Measurements from ENCODE around the gene TAS2R41.

TAS2R41 gene

DNA sequence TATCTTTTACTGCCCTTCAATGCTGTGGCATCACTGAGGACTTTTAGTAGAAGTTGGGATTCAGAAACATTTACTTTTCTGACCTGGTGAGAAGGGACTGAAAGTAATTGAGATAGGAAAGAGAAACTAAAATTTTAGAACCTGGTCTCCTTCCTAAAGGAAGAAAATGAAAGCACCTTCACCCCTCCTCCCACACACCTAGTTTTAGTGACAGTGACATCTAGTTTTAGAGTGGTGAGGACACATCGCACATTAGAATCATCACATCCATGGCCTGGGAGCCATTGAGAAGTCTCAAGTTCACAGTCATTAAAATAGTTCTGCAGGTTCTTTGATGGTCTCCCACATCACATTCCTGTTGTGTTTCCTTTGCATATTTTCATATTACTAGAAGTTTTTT lies 16.1 kb downstream of the TAS2R41 start:
- Histone ChIP-seq H3K9me3 (ENCODE audit: control insufficient read depth, insufficient read depth, low read depth, low read length) (no peaks in the 10 kb centered on the region), H3K4me3 (ENCODE audit: low read depth, low read length) (no peak overlapping the region), H3K9ac (ENCODE audit: low read length) (no peak overlapping the region), H3K27me3 (ENCODE audit: control insufficient read depth, insufficient read depth, low read length) (no peaks in the 10 kb centered on the region), H3K36me3 (ENCODE audit: control insufficient read depth, insufficient read depth, low read length) (no peaks in the 10 kb centered on the region), H3K4me1 (ENCODE audit: control insufficient read depth, insufficient read depth, low read length) (peaks cover 4% of the 10 kb centered on the region), H3K27ac (ENCODE audit: low read depth, low read length) (no peak overlapping the region)

DNA sequence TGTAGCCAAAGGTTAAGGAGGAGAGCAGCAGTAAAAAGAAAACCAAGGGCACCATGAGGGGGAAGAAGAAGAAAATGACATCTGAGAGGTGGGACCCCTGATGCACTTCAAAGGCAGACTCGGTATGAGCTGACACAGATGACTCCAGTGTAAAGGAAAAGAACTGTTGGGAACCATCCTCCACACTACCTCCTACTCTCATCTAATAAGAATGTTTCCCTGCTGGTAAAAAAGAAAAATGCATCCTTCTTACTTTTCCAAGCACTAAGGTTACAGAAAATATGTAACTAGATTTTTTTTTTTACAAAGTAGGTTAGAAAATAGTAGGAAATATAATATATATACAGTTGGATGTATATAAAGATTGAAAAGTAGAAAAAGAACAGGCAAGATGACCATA lies 16.9 kb downstream of the TAS2R41 start:
- Histone ChIP-seq H3K4me1 (ENCODE audit: control insufficient read depth, insufficient read depth, low read length) (peaks cover 4% of the 10 kb centered on the region), H3K27me3 (ENCODE audit: control insufficient read depth, insufficient read depth, low read length) (no peaks in the 10 kb centered on the region), H3K4me3 (ENCODE audit: low read depth, low read length) (no peak overlapping the region), H3K27ac (ENCODE audit: low read depth, low read length) (no peak overlapping the region), H3K9ac (ENCODE audit: low read length) (no peak overlapping the region), H3K36me3 (ENCODE audit: control insufficient read depth, insufficient read depth, low read length) (no peaks in the 10 kb centered on the region), H3K9me3 (ENCODE audit: control insufficient read depth, insufficient read depth, low read depth, low read length) (no peaks in the 10 kb centered on the region)

DNA sequence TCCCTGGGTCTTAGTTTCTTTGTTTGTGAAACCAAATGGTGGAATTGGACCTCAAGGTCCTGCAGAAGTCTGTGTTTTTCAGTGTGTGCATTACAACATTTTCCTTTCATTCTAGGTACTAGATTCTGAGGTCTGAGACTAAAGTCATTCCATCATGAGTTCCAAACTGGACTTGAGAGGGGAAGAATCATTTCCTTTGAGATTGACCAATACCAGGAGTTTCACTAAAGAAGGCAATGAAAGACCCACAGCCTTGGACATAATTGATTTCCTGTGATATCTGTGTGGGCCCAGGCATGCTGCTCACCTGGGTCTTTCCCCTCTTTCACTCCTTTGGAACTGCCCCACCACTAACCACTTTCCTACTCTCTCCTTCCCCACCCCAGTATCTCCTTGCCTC lies 18.2 kb downstream of the TAS2R41 start:
- Histone ChIP-seq H3K4me3 (ENCODE audit: low read depth, low read length) (no peak overlapping the region), H3K36me3 (ENCODE audit: control insufficient read depth, insufficient read depth, low read length) (no peaks in the 10 kb centered on the region), H3K9ac (ENCODE audit: low read length) (no peak overlapping the region), H3K27me3 (ENCODE audit: control insufficient read depth, insufficient read depth, low read length) (no peaks in the 10 kb centered on the region), H3K9me3 (ENCODE audit: control insufficient read depth, insufficient read depth, low read depth, low read length) (no peaks in the 10 kb centered on the region), H3K4me1 (ENCODE audit: control insufficient read depth, insufficient read depth, low read length) (peaks cover 4% of the 10 kb centered on the region), H3K27ac (ENCODE audit: low read depth, low read length) (no peak overlapping the region)

DNA sequence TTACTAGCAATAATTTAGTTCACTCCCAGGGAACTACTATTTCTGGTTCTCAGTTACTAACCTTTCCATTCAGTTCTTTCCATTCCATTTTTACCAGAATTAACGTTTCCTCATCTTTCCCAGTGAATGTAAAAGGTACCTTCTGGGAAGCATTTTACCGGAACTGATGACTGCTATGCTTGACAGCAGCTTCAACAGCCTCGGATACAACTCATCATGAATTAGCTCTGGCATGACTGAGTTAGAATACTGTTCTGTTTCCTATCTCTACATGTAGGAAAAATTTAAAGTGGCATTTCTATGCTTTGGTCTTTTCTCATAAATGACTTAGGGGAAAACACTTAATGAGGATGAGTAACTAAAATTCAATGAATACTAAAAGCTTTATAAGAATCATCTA lies 18.6 kb downstream of the TAS2R41 start:
- H3K27ac ChIP-seq (ENCODE audit: low read depth, low read length), result no peak overlapping the region
- no peak overlapping the region for H3K9ac ChIP-seq (ENCODE audit: low read length)
- H3K4me1 ChIP-seq (ENCODE audit: control insufficient read depth, insufficient read depth, low read length), result peaks cover 4% of the 10 kb centered on the region
- H3K9me3 ChIP-seq (ENCODE audit: control insufficient read depth, insufficient read depth, low read depth, low read length), result no peaks in the 10 kb centered on the region
- H3K36me3 ChIP-seq (ENCODE audit: control insufficient read depth, insufficient read depth, low read length), result no peaks in the 10 kb centered on the region
- H3K27me3 ChIP-seq (ENCODE audit: control insufficient read depth, insufficient read depth, low read length), result no peaks in the 10 kb centered on the region
- no peak overlapping the region for H3K4me3 ChIP-seq (ENCODE audit: low read depth, low read length)

DNA sequence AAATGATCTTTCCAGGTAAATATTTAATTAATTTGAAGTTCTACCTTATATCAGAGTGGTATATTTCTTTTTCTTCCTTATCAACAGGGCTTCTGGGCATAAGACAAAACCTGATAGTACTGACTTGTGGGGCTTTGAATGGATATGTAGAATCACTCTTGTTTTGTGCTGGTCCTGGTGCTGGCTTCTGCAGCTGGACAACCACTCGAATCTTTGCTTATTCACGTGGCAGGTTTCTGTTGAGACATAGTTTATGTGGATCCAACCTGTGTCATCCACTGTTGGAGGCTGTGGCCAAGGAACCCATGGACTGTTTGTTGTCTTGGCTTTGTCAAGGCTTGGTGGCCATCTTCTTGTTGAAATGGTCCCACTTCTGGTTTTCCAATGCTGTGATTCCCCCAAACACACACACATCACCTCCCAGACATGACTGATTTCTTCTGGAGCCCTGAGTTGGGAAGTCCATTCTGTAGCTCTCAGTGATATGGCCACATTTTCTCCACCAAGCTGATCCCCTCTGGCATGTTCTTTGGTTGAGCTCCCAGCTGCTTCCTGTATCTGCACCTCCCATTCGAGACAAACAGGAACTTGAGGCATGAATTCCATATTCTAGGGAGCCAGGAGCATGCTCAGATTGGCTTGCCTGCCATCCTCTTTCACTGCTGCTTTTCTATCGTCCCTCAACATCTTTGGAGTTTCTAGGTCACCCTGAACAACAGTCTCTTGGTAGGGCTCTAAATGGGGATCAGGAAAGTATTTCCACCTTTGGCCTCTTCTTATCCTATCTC lies 19.5 kb downstream of the TAS2R41 start:
- Histone ChIP-seq H3K36me3 (ENCODE audit: control insufficient read depth, insufficient read depth, low read length) (no peaks in the 10 kb centered on the region), H3K4me1 (ENCODE audit: control insufficient read depth, insufficient read depth, low read length) (peaks cover 4% of the 10 kb centered on the region), H3K27me3 (ENCODE audit: control insufficient read depth, insufficient read depth, low read length) (no peaks in the 10 kb centered on the region)

DNA sequence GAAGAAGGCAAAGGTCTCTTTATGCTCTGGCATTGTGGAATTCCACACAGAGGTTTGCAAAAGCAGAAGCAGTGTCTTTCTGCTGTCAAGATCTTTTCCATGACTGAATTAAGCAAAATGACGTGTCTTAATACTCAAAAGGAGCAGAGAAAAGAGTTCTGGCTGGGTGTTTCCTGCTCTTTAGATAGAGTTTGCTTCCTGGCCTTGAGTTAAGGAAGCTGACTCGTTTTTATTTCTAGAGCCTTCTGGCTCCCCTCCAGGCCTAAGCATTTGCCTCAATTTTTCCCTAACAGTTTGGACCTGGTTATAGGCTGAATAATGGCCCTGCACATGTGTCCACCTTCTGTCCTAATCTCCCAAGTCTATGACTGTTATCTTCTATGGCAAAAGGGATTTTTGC lies 21.6 kb downstream of the TAS2R41 start:
- no peaks in the 10 kb centered on the region for H3K9me3 ChIP-seq (ENCODE audit: control insufficient read depth, insufficient read depth, low read depth, low read length)
- no peaks in the 10 kb centered on the region for H3K27me3 ChIP-seq (ENCODE audit: control insufficient read depth, insufficient read depth, low read length)
- no peak overlapping the region for H3K4me3 ChIP-seq (ENCODE audit: low read depth, low read length)
- peaks cover 4% of the 10 kb centered on the region for H3K4me1 ChIP-seq (ENCODE audit: control insufficient read depth, insufficient read depth, low read length)
- no peaks in the 10 kb centered on the region for H3K36me3 ChIP-seq (ENCODE audit: control insufficient read depth, insufficient read depth, low read length)
- no peak overlapping the region for H3K9ac ChIP-seq (ENCODE audit: low read length)
- no peak overlapping the region for H3K27ac ChIP-seq (ENCODE audit: low read depth, low read length)

More for the DNA sequence above, 19.5 kb downstream of the TAS2R41 start:
- no peak overlapping the region for H3K4me3 ChIP-seq (ENCODE audit: low read depth, low read length)
- H3K27ac ChIP-seq (ENCODE audit: low read depth, low read length), result no peak overlapping the region
- no peak overlapping the region for H3K9ac ChIP-seq (ENCODE audit: low read length)
- H3K9me3 ChIP-seq (ENCODE audit: control insufficient read depth, insufficient read depth, low read depth, low read length), result no peaks in the 10 kb centered on the region

DNA sequence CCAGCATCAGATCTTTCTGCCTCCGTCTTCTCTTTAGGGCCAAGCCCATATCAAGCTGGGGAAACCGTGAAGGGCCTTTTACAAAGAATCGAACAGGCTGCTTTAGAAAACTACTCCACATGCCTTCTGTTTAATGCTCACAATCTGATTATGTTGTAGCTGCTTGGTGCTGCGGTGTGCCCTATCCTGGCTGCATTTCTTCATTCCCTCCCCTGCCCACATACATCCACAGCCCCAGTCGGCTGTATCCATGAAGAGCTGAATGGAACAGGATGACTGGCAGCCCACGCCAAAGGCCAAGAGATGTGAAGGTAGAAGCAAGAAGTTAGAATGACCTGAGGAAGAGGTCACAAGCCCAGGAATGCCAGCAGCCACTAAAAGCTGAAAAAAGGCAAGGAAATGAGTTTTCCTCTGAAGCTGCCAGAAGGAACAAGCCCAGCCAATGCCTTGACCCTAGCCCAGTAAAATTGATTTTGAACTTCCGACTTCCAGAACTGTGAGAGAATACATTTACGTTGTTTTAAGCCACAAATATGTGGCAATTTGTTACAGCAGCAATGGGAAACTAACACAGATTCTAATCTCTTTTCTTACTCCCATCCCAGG lies 22.2 kb downstream of the TAS2R41 start:
- Histone ChIP-seq H3K4me1 (ENCODE audit: control insufficient read depth, insufficient read depth, low read length) (no peaks in the 10 kb centered on the region), H3K27ac (ENCODE audit: low read depth, low read length) (no peak overlapping the region), H3K27me3 (ENCODE audit: control insufficient read depth, insufficient read depth, low read length) (no peaks in the 10 kb centered on the region), H3K9me3 (ENCODE audit: control insufficient read depth, insufficient read depth, low read depth, low read length) (no peaks in the 10 kb centered on the region), H3K36me3 (ENCODE audit: control insufficient read depth, insufficient read depth, low read length) (no peaks in the 10 kb centered on the region), H3K9ac (ENCODE audit: low read length) (no peak overlapping the region), H3K4me3 (ENCODE audit: low read depth, low read length) (no peak overlapping the region)

DNA sequence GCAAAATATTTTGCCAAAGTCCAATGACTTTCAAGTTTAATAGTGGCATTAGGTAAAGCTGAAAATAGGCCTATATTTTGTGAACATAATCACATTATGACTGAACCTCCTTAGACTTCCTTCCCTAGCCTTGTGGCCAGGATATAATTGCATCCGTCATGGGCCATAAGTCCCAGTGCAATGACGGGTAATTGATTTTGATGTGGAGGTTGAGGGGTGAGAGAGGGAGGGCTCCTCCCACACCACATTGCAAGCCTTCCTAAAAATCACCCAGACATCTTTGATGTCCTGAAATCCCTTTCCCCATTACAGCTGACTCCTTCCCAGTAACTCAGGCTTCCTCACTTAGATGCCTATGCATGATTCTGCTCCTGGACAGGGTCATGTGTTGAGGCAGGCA lies 25.6 kb downstream of the TAS2R41 start:
- H3K27me3 ChIP-seq (ENCODE audit: control insufficient read depth, insufficient read depth, low read length), result no peaks in the 10 kb centered on the region
- H3K4me1 ChIP-seq (ENCODE audit: control insufficient read depth, insufficient read depth, low read length), result no peaks in the 10 kb centered on the region
- no peaks in the 10 kb centered on the region for H3K9me3 ChIP-seq (ENCODE audit: control insufficient read depth, insufficient read depth, low read depth, low read length)
- no peak overlapping the region for H3K9ac ChIP-seq (ENCODE audit: low read length)
- H3K27ac ChIP-seq (ENCODE audit: low read depth, low read length), result no peak overlapping the region
- no peak overlapping the region for H3K4me3 ChIP-seq (ENCODE audit: low read depth, low read length)
- H3K36me3 ChIP-seq (ENCODE audit: control insufficient read depth, insufficient read depth, low read length), result no peaks in the 10 kb centered on the region

DNA sequence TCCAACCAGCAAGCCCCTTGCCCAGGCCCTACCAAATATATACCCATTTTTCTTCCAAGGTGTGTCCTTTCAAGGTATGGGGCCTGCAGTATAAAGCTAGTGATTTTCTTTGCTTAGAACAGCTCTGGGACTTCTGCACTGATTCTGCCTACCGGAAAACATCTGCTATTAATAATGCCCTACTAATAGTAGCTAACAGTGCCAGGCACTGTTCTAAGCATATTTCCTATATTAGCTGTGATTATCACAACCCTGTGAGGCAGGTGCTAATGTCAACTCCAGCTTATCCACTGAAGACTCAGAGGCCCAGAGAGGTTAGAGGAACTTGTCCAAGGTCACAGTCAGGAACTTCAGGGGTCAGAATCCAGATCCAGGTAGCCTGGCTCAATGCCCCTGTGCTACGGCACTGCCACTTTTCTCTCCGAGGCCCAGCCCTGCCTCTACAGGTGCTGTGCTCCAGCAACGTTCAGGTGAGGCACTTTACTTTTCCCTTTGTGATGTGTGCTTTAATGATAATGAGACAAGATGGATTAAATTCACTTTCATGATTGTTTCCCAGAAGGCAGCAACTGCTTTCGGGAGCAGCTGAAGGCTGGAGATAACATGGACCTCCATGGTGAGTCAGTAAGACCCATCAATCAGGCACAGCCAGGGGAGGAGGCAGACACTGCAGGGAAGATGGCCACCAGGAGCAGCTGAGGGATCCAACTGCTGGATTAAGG lies 26.7 kb downstream of the TAS2R41 start:
- no peak overlapping the region for H3K27ac ChIP-seq (ENCODE audit: low read depth, low read length)
- H3K9ac ChIP-seq (ENCODE audit: low read length), result no peak overlapping the region
- H3K27me3 ChIP-seq (ENCODE audit: control insufficient read depth, insufficient read depth, low read length), result no peaks in the 10 kb centered on the region
- no peaks in the 10 kb centered on the region for H3K4me1 ChIP-seq (ENCODE audit: control insufficient read depth, insufficient read depth, low read length)
- no peak overlapping the region for H3K4me3 ChIP-seq (ENCODE audit: low read depth, low read length)
- no peaks in the 10 kb centered on the region for H3K9me3 ChIP-seq (ENCODE audit: control insufficient read depth, insufficient read depth, low read depth, low read length)
- H3K36me3 ChIP-seq (ENCODE audit: control insufficient read depth, insufficient read depth, low read length), result no peaks in the 10 kb centered on the region

DNA sequence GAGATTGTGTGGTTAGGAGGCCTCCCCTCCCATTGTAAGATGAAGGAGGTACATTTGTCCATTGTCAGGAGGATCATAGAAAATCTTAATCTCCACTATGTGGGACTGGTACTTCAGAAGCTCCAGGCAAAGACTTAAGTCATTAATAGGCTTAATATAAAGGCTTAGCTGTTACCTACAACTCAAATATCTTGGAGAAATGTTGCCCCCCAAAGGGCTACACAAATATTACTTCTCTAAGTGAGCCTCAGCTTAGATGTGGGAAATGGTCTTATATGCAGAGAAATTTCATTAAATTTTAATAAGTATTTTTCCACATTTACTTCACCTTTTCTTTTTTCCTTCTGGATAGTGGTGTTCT lies 27.2 kb downstream of the TAS2R41 start:
- H3K27ac ChIP-seq (ENCODE audit: low read depth, low read length), result no peak overlapping the region
- no peaks in the 10 kb centered on the region for H3K9me3 ChIP-seq (ENCODE audit: control insufficient read depth, insufficient read depth, low read depth, low read length)
- H3K36me3 ChIP-seq (ENCODE audit: control insufficient read depth, insufficient read depth, low read length), result no peaks in the 10 kb centered on the region
- H3K27me3 ChIP-seq (ENCODE audit: control insufficient read depth, insufficient read depth, low read length), result no peaks in the 10 kb centered on the region
- H3K4me1 ChIP-seq (ENCODE audit: control insufficient read depth, insufficient read depth, low read length), result no peaks in the 10 kb centered on the region
- no peak overlapping the region for H3K4me3 ChIP-seq (ENCODE audit: low read depth, low read length)
- no peak overlapping the region for H3K9ac ChIP-seq (ENCODE audit: low read length)

DNA sequence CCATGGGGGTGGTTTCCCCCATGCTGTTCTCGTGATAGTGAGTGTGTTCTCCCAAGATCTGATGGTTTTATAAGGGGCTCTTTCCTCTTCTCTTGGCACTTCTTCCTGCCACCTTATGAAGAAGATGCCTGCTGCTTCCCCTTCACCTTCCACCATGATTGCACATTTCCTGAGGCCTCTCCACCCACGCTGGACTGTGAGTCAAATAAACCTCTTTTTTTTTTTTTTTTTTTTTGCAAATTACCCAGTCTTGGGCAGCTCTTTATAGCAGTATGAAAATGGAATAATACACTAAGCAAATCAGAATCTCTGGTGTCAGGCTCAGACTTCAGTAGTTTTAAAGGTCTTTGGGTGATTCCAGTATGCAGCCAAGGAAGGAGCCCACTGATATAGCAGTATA lies 28.2 kb downstream of the TAS2R41 start:
- Histone ChIP-seq H3K27me3 (ENCODE audit: control insufficient read depth, insufficient read depth, low read length) (no peaks in the 10 kb centered on the region), H3K4me1 (ENCODE audit: control insufficient read depth, insufficient read depth, low read length) (no peaks in the 10 kb centered on the region), H3K36me3 (ENCODE audit: control insufficient read depth, insufficient read depth, low read length) (no peaks in the 10 kb centered on the region), H3K27ac (ENCODE audit: low read depth, low read length) (no peak overlapping the region), H3K9me3 (ENCODE audit: control insufficient read depth, insufficient read depth, low read depth, low read length) (no peaks in the 10 kb centered on the region), H3K9ac (ENCODE audit: low read length) (no peak overlapping the region), H3K4me3 (ENCODE audit: low read depth, low read length) (no peak overlapping the region)
